Neural crest cell (in vitro differentiated cells): ENCODE results near the gene OPN3. TPM values are rescaled to one million over a fixed set of nuclear protein-coding genes. Genes with fewer than 3 reads are reported as not detected.

Experiments
- DNase-seq: peaks from one replicate; pipeline ENCODE4 v3.0.0; 2021; ENCODE audit warnings: low read depth, mixed read lengths, low spot score
- H3K27ac Mint-ChIP-seq: one replicate; pipeline ENCODE4 v1.8.0; 2021; ENCODE audit warnings: mild to moderate bottlenecking, mixed read lengths; ENCODE audit not compliant: unreplicated experiment
- H3K27me3 Mint-ChIP-seq: 2 replicates; pipeline ENCODE4 v1.8.0; 2021; ENCODE audit warnings: low read depth, mild to moderate bottlenecking, mixed read lengths
- H3K36me3 Mint-ChIP-seq: 2 replicates; pipeline ENCODE4 v1.8.0; 2021; ENCODE audit warnings: low read depth, mild to moderate bottlenecking, mixed read lengths
- H3K4me1 Mint-ChIP-seq: 2 replicates; pipeline ENCODE4 v1.8.0; 2021; ENCODE audit warnings: mixed read lengths
- H3K4me3 Mint-ChIP-seq: one replicate; pipeline ENCODE4 v1.8.0; 2021; ENCODE audit warnings: mild to moderate bottlenecking, mixed read lengths
- H3K9me3 Mint-ChIP-seq: 2 replicates; pipeline ENCODE4 v1.8.0; 2021; ENCODE audit warnings: mixed read lengths
- CTCF ChIP-seq: fragments of 200-600 bp; sonication (generic); conservative IDR thresholded peaks from 2 replicates; pipeline ENCODE4 v1.5.0; 2021; ENCODE audit warnings: antibody characterized with exemption, mild to moderate bottlenecking
- total RNA-seq: library from RNA; stranded (reverse); gene quantifications from 2 replicates; pipeline ENCODE4 v1.2.1, GENCODE V29; 2021

OPN3 gene
- total RNA-seq, 1 donor from 2014 or later, result 31.2 TPM

- no peaks in the 10 kb centered on the region for H3K4me1 Mint-ChIP-seq
- H3K36me3 Mint-ChIP-seq, result no peaks in the 10 kb centered on the region
- H3K9me3 Mint-ChIP-seq, result peaks cover 7% of the 10 kb centered on the region
- peaks cover 6% of the 10 kb centered on the region for H3K27me3 Mint-ChIP-seq
- no peak for DNase-seq
- H3K27ac Mint-ChIP-seq, result no peak overlapping the region
- no peak for TF ChIP-seq CTCF
- no peak overlapping the region for H3K4me3 Mint-ChIP-seq
These were observed 70.3 kb downstream of the OPN3 start for GRCh38 chr1:241569848-241570247.

- Mint-ChIP-seq H3K9me3 (no peaks in the 10 kb centered on the region), H3K4me3 (no peak overlapping the region), H3K27me3 (no peaks in the 10 kb centered on the region), H3K27ac (no peak overlapping the region), H3K4me1 (no peaks in the 10 kb centered on the region), H3K36me3 (no peaks in the 10 kb centered on the region)
- no peak for DNase-seq
- TF ChIP-seq CTCF, result no peak
These were observed 79.4 kb downstream of the OPN3 start for GRCh38 chr1:241560849-241561187.

GRCh38 chr1:241560146-241560848 lies 79.9 kb downstream of the OPN3 start:
- no peak overlapping the region for H3K27ac Mint-ChIP-seq
- no peaks in the 10 kb centered on the region for H3K27me3 Mint-ChIP-seq
- TF ChIP-seq CTCF, result no peak
- H3K4me3 Mint-ChIP-seq, result no peak overlapping the region
- H3K4me1 Mint-ChIP-seq, result no peaks in the 10 kb centered on the region
- no peaks in the 10 kb centered on the region for H3K9me3 Mint-ChIP-seq
- H3K36me3 Mint-ChIP-seq, result no peaks in the 10 kb centered on the region
- no peak for DNase-seq

- H3K27me3 Mint-ChIP-seq, result no peaks in the 10 kb centered on the region
- no peak overlapping the region for H3K27ac Mint-ChIP-seq
- no peak for DNase-seq
- no peaks in the 10 kb centered on the region for H3K4me1 Mint-ChIP-seq
- no peaks in the 10 kb centered on the region for H3K36me3 Mint-ChIP-seq
- peaks cover 2% of the 10 kb centered on the region for H3K9me3 Mint-ChIP-seq
- no peak overlapping the region for H3K4me3 Mint-ChIP-seq
- no peak for TF ChIP-seq CTCF
These were observed 82.5 kb downstream of the OPN3 start for GRCh38 chr1:241557551-241558193.

- no peak for DNase-seq
- no peak overlapping the region for H3K27ac Mint-ChIP-seq
- H3K4me3 Mint-ChIP-seq, result no peak overlapping the region
- no peak for TF ChIP-seq CTCF
- H3K4me1 Mint-ChIP-seq, result no peaks in the 10 kb centered on the region
- H3K36me3 Mint-ChIP-seq, result no peaks in the 10 kb centered on the region
- H3K27me3 Mint-ChIP-seq, result no peaks in the 10 kb centered on the region
- H3K9me3 Mint-ChIP-seq, result peaks cover 3% of the 10 kb centered on the region
These were observed 83.1 kb downstream of the OPN3 start for GRCh38 chr1:241557031-241557430.
